ENCODE results near the gene MTTP.

DNA sequence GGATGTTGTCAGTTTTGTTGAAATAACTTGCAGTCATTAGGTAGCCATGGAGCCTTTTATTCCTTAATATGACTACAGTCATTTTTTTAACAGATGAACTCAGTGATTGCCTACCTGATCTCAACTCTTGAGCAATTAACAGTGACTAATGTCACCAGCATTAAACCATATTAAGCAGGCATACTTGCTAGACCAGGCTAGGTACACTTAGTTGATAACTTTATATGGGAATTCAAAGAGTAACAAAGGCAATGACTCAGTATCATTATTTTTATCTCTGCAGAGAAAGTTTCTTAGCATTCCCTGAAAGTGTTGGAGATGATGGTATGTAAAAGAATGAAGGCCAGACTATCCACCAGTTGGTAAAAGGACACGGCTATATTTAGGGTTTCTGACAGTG lies 83.2 kb downstream of the MTTP start, which contains the start of gene C4orf54:
- TF ChIP-seq POLR2A (IDR thresholded peaks at IDR 0.05; ENCODE audit: extremely low read depth, insufficient read length) (no peak), MYC (IDR thresholded peaks at IDR 0.05; ENCODE audit: low read depth, low read length) (no peak)
- TF ChIP-seq, protein P1, sequence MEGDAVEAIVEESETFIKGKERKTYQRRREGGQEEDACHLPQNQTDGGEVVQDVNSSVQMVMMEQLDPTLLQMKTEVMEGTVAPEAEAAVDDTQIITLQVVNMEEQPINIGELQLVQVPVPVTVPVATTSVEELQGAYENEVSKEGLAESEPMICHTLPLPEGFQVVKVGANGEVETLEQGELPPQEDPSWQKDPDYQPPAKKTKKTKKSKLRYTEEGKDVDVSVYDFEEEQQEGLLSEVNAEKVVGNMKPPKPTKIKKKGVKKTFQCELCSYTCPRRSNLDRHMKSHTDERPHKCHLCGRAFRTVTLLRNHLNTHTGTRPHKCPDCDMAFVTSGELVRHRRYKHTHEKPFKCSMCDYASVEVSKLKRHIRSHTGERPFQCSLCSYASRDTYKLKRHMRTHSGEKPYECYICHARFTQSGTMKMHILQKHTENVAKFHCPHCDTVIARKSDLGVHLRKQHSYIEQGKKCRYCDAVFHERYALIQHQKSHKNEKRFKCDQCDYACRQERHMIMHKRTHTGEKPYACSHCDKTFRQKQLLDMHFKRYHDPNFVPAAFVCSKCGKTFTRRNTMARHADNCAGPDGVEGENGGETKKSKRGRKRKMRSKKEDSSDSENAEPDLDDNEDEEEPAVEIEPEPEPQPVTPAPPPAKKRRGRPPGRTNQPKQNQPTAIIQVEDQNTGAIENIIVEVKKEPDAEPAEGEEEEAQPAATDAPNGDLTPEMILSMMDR (IDR thresholded peaks at IDR 0.05; ENCODE audit: low read depth, low read length), result no peak
- TF ChIP-seq, protein P2, sequence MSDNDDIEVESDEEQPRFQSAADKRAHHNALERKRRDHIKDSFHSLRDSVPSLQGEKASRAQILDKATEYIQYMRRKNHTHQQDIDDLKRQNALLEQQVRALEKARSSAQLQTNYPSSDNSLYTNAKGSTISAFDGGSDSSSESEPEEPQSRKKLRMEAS (IDR thresholded peaks at IDR 0.05; ENCODE audit: low read depth, low read length), result no peak
